CD4-positive, alpha-beta T cell treated with Interferon gamma for 1 hour (primary cell): ENCODE data around the gene NOP53.
"Not testable (repeated sequence)": the region's sequence is repeated elsewhere in the genome, so short reads cannot be mapped to it uniquely, and the experiment has no call there.

Experiments
- DNase-seq: peaks from one replicate; pipeline ENCODE4 v3.0.0-alpha.2; 2020

The NOP53 gene

GRCh38 chr19:47778049-47778953 is 33.0 kb downstream of the NOP53 start, which contains the start of gene SELENOW:
Gene SELENOW (plus strand): TSS chr19:47778703. CDS start chr19:47778786, 83 bp downstream.
- DNase-seq = peak; percentile 74

- DNase-seq = no peak
Observed at GRCh38 chr19:47778954-47779351, 33.6 kb downstream of the NOP53 start.

GRCh38 chr19:47779524-47780214 is 34.3 kb downstream of the NOP53 start:
- no peak for DNase-seq

GRCh38 chr19:47780215-47780551 is 34.8 kb downstream of the NOP53 start:
- no peak for DNase-seq

GRCh38 chr19:47781590-47782262 is 36.4 kb downstream of the NOP53 start:
- DNase-seq = no peak

GRCh38 chr19:47786566-47786965 is 41.2 kb downstream of the NOP53 start:
- no peak for DNase-seq

GRCh38 chr19:47787307-47787706 is 42.0 kb downstream of the NOP53 start:
- not testable (repeated sequence) for DNase-seq

- not testable (repeated sequence) for DNase-seq
Observed at GRCh38 chr19:47789811-47790210, 44.5 kb downstream of the NOP53 start.

GRCh38 chr19:47790398-47790814 is 45.1 kb downstream of the NOP53 start:
- DNase-seq = peak; percentile 69

GRCh38 chr19:47792616-47793015 is 47.3 kb downstream of the NOP53 start:
- DNase-seq = no peak

GRCh38 chr19:47794526-47794925 is 49.2 kb downstream of the NOP53 start:
- no peak for DNase-seq

- DNase-seq = no peak
Observed at GRCh38 chr19:47796785-47797184, 51.4 kb downstream of the NOP53 start.

- no peak for DNase-seq
Observed at GRCh38 chr19:47797996-47798903, 52.9 kb downstream of the NOP53 start.

- DNase-seq = no peak
Observed at GRCh38 chr19:47798904-47799266, 53.5 kb downstream of the NOP53 start.

GRCh38 chr19:47801270-47801669 is 55.9 kb downstream of the NOP53 start:
- no peak for DNase-seq

- DNase-seq = no peak
Observed at GRCh38 chr19:47802521-47803043, 57.2 kb downstream of the NOP53 start.

- not testable (repeated sequence) for DNase-seq
Observed at GRCh38 chr19:47803148-47803547, 57.8 kb downstream of the NOP53 start.

- DNase-seq = not testable (repeated sequence)
Observed at GRCh38 chr19:47803671-47804070, 58.3 kb downstream of the NOP53 start.

- not testable (repeated sequence) for DNase-seq
Observed at GRCh38 chr19:47804451-47804850, 59.1 kb downstream of the NOP53 start, which contains the start of gene TPRX1. Gene TPRX1 (minus strand): TSS chr19:47804551. CDS start chr19:47804539, 12 bp downstream.

GRCh38 chr19:47805313-47805712 is 60.0 kb downstream of the NOP53 start:
- no peak for DNase-seq

GRCh38 chr19:47806435-47806834 is 61.1 kb downstream of the NOP53 start:
- DNase-seq = no peak
